WTC11 (cell line): ENCODE results near the gene GOLGA5.

ENCODE experiments used
- ATF3 ChIP-seq: sonication (generic); formaldehyde crosslinking; conservative IDR thresholded peaks from 2 replicates; pipeline ENCODE4 v1.8.1; 2022; ENCODE audit warnings: mild to moderate bottlenecking, missing genetic modification reagents
- CREB1 ChIP-seq: sonication (generic); formaldehyde crosslinking; IDR thresholded peaks from 2 replicates; pipeline ENCODE4 v1.8.0; 2023; ENCODE audit warnings: mild to moderate bottlenecking, missing genetic modification reagents
- CREM ChIP-seq: sonication (generic); formaldehyde crosslinking; IDR thresholded peaks from 2 replicates; pipeline ENCODE4 v1.8.1; 2022; ENCODE audit warnings: mild to moderate bottlenecking, missing genetic modification reagents, moderate library complexity
- HMGXB4 ChIP-seq: sonication (generic); formaldehyde crosslinking; IDR thresholded peaks from 2 replicates; pipeline ENCODE4 v1.8.1; 2023; ENCODE audit warnings: mild to moderate bottlenecking, moderate library complexity, missing genetic modification reagents
- PRRX2 ChIP-seq: fragments of 250-450 bp; sonication (Bioruptor Pico); IDR thresholded peaks from 2 replicates; pipeline ENCODE4 v1.8.0; 2021; ENCODE audit warnings: mild to moderate bottlenecking
- TEAD4 ChIP-seq: sonication (generic); formaldehyde crosslinking; IDR thresholded peaks from 2 replicates; pipeline ENCODE4 v1.8.0; 2022; ENCODE audit warnings: mild to moderate bottlenecking, missing genetic modification reagents
- USF1 ChIP-seq: sonication (generic); formaldehyde crosslinking; IDR thresholded peaks from 2 replicates; pipeline ENCODE4 v1.8.0; 2022; ENCODE audit warnings: mild to moderate bottlenecking, missing genetic modification reagents
- ZNF671 ChIP-seq: fragments of 250-450 bp; sonication (Bioruptor Pico); IDR thresholded peaks from 2 replicates; pipeline ENCODE4 v1.8.0; 2021; ENCODE audit warnings: mild to moderate bottlenecking
- TF ChIP-seq, protein P1 (sequence below): fragments of 200-600 bp; IDR thresholded peaks from 2 replicates; pipeline ENCODE4 v1.8.0; 2022; ENCODE audit warnings: antibody characterized with exemption
- TF ChIP-seq, protein P2 (sequence below): sonication (generic); formaldehyde crosslinking; IDR thresholded peaks from 2 replicates; pipeline ENCODE4 v1.8.0; 2023; ENCODE audit warnings: mild to moderate bottlenecking, missing genetic modification reagents
- TF ChIP-seq, protein P3 (sequence below): sonication (generic); formaldehyde crosslinking; IDR thresholded peaks from 2 replicates; pipeline ENCODE4 v1.8.1; 2022; ENCODE audit warnings: low read depth, mild to moderate bottlenecking, moderate library complexity, missing genetic modification reagents, borderline replicate concordance

- TF ChIP-seq, protein P1, sequence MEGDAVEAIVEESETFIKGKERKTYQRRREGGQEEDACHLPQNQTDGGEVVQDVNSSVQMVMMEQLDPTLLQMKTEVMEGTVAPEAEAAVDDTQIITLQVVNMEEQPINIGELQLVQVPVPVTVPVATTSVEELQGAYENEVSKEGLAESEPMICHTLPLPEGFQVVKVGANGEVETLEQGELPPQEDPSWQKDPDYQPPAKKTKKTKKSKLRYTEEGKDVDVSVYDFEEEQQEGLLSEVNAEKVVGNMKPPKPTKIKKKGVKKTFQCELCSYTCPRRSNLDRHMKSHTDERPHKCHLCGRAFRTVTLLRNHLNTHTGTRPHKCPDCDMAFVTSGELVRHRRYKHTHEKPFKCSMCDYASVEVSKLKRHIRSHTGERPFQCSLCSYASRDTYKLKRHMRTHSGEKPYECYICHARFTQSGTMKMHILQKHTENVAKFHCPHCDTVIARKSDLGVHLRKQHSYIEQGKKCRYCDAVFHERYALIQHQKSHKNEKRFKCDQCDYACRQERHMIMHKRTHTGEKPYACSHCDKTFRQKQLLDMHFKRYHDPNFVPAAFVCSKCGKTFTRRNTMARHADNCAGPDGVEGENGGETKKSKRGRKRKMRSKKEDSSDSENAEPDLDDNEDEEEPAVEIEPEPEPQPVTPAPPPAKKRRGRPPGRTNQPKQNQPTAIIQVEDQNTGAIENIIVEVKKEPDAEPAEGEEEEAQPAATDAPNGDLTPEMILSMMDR, result no peak
- no peak for TF ChIP-seq HMGXB4
- TF ChIP-seq TEAD4 (CRISPR knock-in tag), result no peak
- TF ChIP-seq USF1, result no peak
- no peak for TF ChIP-seq CREB1 (CRISPR knock-in tag)
- TF ChIP-seq, protein P2, sequence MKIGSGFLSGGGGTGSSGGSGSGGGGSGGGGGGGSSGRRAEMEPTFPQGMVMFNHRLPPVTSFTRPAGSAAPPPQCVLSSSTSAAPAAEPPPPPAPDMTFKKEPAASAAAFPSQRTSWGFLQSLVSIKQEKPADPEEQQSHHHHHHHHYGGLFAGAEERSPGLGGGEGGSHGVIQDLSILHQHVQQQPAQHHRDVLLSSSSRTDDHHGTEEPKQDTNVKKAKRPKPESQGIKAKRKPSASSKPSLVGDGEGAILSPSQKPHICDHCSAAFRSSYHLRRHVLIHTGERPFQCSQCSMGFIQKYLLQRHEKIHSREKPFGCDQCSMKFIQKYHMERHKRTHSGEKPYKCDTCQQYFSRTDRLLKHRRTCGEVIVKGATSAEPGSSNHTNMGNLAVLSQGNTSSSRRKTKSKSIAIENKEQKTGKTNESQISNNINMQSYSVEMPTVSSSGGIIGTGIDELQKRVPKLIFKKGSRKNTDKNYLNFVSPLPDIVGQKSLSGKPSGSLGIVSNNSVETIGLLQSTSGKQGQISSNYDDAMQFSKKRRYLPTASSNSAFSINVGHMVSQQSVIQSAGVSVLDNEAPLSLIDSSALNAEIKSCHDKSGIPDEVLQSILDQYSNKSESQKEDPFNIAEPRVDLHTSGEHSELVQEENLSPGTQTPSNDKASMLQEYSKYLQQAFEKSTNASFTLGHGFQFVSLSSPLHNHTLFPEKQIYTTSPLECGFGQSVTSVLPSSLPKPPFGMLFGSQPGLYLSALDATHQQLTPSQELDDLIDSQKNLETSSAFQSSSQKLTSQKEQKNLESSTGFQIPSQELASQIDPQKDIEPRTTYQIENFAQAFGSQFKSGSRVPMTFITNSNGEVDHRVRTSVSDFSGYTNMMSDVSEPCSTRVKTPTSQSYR (CRISPR knock-in tag), result no peak
- no peak for TF ChIP-seq PRRX2 (CRISPR knock-in tag)
- TF ChIP-seq, protein P3, sequence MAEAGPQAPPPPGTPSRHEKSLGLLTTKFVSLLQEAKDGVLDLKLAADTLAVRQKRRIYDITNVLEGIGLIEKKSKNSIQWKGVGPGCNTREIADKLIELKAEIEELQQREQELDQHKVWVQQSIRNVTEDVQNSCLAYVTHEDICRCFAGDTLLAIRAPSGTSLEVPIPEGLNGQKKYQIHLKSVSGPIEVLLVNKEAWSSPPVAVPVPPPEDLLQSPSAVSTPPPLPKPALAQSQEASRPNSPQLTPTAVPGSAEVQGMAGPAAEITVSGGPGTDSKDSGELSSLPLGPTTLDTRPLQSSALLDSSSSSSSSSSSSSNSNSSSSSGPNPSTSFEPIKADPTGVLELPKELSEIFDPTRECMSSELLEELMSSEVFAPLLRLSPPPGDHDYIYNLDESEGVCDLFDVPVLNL (CRISPR knock-in tag), result no peak
- TF ChIP-seq ZNF671 (CRISPR knock-in tag), result no peak
- TF ChIP-seq CREM (CRISPR knock-in tag), result no peak
- no peak for TF ChIP-seq ATF3 (CRISPR knock-in tag)
Observed at GRCh38 chr14:92832137-92832700, 38.1 kb downstream of the GOLGA5 start.
